Stimulated activated CD8-positive, alpha-beta memory T cell treated with anti-CD3 and anti-CD28 coated beads, Interleukin-15, amount 100 ng/mL, for 24 hours (primary cell): ENCODE data around the gene SH2D5.
"Not testable (repeated sequence)": the region's sequence is repeated elsewhere in the genome, so short reads cannot be mapped to it uniquely, and the experiment has no call there.

Source experiments
- DNase-seq: peaks from one replicate; pipeline ENCODE4 v3.0.0-alpha.2; 2020; ENCODE audit warnings: low read depth

The SH2D5 gene

DNA sequence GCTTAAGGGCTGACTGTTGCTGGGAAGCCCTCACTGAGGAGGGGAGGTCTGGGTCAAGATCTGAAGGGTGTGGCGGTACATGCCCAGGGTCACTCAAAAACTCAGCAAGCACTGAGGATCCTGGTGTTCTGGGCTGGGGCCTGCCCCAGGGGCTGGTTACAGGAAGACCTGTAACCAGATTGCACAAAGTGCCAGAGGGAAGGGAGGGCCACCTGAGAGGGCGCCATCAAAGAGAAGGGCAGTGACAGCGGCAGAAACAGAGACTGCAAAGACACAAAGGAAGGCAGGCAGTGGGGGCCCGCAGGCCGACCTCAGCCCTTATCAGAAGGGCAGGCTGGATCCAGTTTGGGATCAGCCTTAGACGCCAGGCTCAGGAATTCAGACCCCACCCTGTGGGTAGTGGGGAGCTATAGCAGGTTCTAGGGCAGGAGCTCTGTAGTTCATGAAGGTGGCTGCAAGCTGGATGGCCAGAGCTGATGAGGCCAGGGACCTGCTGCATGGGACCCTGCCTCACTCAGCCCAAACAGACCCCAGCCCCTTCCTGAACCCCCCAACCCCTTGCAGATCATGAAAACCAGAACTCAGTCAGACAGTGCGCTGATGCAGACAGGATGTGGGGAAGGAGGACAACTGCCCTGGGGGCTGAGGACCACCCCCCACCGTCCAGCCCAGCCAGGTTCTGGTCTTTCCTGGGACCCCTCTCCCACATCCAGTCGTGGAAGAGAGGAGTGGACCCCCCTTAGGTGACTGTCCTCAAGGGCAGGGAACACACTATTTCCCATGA, 3.9 kb downstream of the SH2D5 start:
- no peak for DNase-seq

GRCh38 chr1:20727746-20728316, 4.7 kb downstream of the SH2D5 start:
- DNase-seq = no peak

DNA sequence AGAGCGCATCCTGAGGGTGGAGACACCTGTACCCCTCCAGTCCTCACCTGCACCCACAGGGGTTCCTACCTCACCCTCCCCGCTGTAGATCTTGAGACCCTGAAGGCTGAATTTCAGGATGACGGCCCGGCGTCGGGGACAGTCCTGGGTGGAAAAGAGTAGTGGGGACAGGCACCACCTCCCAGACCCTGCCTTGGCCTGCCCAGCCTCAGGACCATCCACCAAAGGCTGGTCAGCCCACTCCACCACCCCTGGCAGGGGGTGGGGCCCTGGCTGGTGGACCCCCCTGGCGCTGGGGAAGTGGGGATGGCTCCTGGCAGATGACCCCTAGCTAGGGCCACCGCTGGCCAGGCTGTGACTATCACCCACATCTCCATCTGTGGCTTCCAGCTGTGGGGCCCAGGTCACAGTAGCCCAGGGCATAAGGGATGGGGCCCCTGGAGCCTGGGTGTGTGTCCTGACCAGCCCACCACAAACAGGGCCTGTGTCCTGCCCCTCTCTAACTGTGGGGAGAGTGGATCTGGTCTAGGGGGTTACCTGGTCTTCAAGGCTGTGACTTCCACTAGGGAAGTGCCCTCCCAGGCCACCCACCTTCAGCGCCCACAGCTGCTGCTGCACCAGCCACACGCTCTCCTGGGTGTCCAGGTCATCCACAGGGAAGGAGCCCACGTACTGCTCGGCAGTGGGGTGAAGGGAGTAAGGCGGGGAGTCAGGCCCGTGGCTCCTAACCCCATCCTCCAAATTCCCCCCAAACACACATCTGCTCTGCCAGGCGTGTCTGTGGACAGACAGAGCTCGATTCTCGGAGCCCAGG, 5.4 kb downstream of the SH2D5 start:
- no peak for DNase-seq

- no peak for DNase-seq
Observed at GRCh38 chr1:20726118-20726911, 6.2 kb downstream of the SH2D5 start.

GRCh38 chr1:20725189-20726117, 7.0 kb downstream of the SH2D5 start:
- no peak for DNase-seq

GRCh38 chr1:20724364-20725188, 7.9 kb downstream of the SH2D5 start:
- DNase-seq = no peak

- DNase-seq = no peak
Observed at GRCh38 chr1:20723537-20724363, 8.8 kb downstream of the SH2D5 start.

GRCh38 chr1:20723159-20723536, 9.4 kb downstream of the SH2D5 start:
- no peak for DNase-seq

DNA sequence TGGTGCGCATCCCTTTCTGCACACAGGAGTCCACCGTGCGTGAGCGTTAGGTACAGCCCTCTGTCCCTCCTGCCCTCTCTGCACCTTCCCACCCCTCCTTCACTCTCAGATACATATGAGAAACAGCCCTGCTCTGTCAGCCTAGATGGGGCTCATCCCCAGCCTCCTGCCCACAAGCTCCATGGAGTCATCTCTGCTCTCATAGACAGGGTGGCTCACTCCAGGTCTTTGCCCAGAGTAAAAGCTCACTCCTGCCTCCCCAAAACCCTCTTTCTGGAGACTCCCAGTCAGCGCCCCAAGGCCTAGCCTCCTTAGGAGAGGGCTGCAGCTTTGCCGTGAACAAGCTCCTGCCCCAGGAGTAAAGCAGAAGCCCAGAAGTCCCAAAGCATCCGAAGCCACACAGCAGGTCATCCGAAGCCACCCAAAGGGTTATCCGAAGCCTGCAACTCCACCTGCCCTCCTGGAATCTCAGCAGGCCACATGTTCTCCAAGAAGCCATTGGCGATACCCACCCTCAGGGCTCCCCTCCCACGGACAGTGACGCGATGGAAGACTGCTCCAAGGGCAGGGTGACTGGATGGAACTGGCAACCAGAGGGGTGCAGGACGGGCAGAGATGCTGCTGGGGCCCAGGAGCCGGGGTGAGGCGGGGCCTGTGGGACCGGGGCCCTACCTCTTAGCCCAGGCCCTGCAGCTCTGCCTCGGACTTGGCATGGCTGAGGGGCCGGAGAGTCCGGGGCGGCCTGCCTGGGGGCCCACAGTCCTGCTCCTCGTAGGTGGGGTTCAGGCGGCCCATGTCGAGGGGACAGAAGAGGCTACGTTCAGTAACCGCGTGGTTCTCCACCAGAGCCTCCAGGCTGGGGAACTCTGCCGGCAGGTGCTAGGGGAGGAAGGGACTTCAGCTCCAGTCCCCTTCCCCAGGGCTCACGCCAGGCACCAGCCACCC, 11.1 kb downstream of the SH2D5 start:
- DNase-seq = no peak

GRCh38 chr1:20720631-20721091, 11.8 kb downstream of the SH2D5 start:
- no peak for DNase-seq

GRCh38 chr1:20719871-20720620, 12.5 kb downstream of the SH2D5 start:
- no peak for DNase-seq

DNA sequence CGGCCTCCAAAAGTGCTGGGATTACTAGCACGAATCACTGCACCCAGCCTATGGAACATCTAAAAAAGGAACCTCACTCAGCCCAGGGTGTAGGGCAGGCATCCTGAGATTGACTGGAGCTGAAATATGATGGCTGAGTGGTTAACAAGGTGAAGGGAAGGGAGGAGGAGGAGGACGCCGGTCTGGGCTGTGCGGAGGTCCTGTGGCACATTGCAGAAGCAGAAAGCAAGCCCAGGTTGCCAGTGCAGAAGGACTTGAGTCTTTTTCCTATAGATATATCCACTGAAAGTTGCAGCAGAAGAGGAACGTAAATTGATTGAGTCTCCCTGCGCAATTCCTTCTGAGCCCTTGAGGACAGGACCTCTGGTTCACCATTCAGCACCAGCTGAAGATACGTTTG, 13.2 kb downstream of the SH2D5 start:
- no peak for DNase-seq

DNA sequence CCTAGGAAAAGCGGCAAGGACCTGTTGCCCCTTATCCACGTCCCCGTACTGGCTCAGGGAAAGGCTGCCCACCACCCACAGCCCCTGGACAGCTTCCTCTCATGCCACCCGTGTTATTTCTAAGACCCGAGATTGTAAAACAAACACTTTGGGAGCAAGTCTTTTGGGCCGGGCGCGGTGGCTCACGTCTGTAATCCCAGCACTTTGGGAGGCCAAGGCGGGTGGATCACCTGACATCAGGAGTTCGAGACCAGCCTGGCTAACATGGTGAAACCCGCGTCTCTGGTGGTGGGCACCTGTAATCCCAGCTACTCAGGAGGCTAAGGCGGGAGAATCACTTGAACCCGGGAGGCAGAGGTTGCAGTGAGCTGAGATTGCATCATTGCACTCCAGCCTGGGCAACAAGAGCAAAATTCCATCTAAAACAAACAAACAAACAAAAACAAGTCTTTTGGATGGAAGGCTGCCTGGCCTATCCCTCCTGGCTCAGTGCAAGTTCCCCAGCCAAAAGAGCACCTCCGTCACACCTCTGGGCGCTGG, 14.1 kb downstream of the SH2D5 start:
- DNase-seq = not testable (repeated sequence)

DNA sequence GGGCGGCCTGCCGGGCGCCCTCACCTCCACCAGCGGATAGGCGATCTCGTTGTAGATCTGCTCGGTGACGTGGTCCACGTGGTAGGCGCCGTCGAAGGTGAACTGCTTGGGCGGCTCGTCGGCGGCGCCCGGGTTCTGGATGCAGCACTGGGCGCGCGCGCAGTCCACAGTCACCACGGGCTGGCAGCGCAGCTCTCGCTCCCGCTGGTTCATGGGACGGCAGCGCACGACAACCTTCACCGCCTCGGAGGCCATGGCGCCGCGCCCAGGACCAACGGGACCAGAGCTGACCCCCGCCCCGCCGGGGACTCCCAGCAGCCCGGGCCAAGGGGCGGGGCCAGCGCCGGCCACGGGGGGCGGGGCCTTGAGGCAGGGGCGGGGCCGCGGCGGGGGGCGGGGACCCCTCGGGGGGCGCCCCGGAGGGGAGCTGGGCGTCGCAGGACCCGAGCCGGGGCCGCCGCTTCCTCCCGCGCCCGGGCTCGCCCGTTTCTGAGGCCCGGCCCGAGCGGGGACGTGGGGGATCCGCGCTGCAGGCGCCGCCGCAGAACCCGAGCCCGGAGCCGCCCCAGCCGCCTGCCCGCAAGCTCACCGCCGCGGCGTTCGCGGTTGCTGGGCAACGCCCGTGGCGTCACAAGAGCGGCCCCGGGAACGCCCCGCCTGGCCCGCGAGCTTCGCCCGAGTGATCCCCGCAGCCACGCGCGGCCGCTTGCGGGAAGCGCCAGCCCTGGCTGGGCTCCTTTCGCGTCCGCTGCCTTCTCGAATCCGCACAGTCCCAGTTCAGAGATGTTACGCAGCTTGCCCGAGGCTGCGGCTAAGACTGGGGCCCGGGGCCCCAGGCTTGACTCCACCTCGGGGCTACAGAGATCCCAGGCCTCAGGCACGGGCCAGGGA, 14.8 kb downstream of the SH2D5 start, which contains the start of gene KIF17:
Gene KIF17, minus strand, starts transcription at position 556 of the 891 bp plus-strand sequence. Its CDS starts 301 bp downstream, at position 255.
- no peak for DNase-seq

- DNase-seq = no peak
Observed at GRCh38 chr1:20716232-20716631, 16.3 kb downstream of the SH2D5 start.

DNA sequence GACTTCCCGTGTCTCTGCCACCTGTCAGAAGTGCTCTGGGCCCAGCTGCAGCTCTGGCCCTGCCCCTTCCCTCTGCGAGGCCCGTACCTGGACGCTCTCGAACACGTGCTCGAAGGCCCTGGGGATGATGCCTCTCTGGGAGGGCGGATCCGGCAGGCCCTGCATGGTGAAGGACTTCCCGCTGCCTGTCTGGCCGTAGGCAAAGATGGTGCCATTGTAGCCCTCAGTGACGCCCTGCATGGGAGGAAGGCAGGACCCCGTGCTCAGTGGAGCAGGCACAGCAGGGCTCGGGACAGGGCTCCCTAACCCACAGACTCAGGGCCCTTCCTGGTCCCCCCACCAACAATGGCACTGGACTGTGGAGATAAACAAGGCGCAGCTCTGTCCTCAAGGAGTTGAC, 17.1 kb downstream of the SH2D5 start:
- no peak for DNase-seq
